Activated naive CD4-positive, alpha-beta T cell (primary cell): ENCODE results near the gene MRPS18A.
A peak's percentile ranks its signal among the peaks of the same experiment; 100 is the strongest.

Experiments used
- DNase-seq, 4 experiments: peaks; one replicate each; lab custom pipeline; 2025; lab: John Stamatoyannopoulos, UW

Gene MRPS18A

GRCh38 chr6:43687437-43688347, at the start of gene MRPS18A:
TSS of gene MRPS18A (minus strand) at chr6:43687791. CDS start at chr6:43687779, 12 bp downstream.
- peak; percentile 27 to 70 (median 45) for DNase-seq

- no peak for DNase-seq
Measured at GRCh38 chr6:43736844-43737243, 49.3 kb upstream of the MRPS18A start.

- DNase-seq, result no peak
Measured at GRCh38 chr6:43736211-43736786, 48.7 kb upstream of the MRPS18A start.

- DNase-seq, result no peak
Measured at GRCh38 chr6:43735642-43736199, 48.1 kb upstream of the MRPS18A start.

- no peak for DNase-seq
Measured at GRCh38 chr6:43734294-43734665, 46.7 kb upstream of the MRPS18A start.

- DNase-seq, result peak in 1 of 4 experiments; percentile 19
Measured at GRCh38 chr6:43733471-43734293, 46.1 kb upstream of the MRPS18A start.

GRCh38 chr6:43730634-43731033, 43.0 kb upstream of the MRPS18A start:
- DNase-seq, result no peak

- no peak for DNase-seq
Measured at GRCh38 chr6:43729537-43729936, 41.9 kb upstream of the MRPS18A start.

- DNase-seq, result no peak
Measured at GRCh38 chr6:43728586-43728985, 41.0 kb upstream of the MRPS18A start.

- DNase-seq, result no peak
Measured at GRCh38 chr6:43727634-43728033, 40.0 kb upstream of the MRPS18A start.

GRCh38 chr6:43725643-43726580, 38.3 kb upstream of the MRPS18A start:
- DNase-seq, result no peak

GRCh38 chr6:43724914-43725642, 37.5 kb upstream of the MRPS18A start:
- DNase-seq, result peak in 3 of 4 experiments; percentile 32 to 41 (median 33)

- DNase-seq, result no peak
Measured at GRCh38 chr6:43724354-43724753, 36.8 kb upstream of the MRPS18A start.

- peak; percentile 24 to 51 (median 32) for DNase-seq
Measured at GRCh38 chr6:43723737-43724295, 36.2 kb upstream of the MRPS18A start.

GRCh38 chr6:43722920-43723545, 35.4 kb upstream of the MRPS18A start:
- DNase-seq, result no peak

- no peak for DNase-seq
Measured at GRCh38 chr6:43720999-43721398, 33.4 kb upstream of the MRPS18A start.

GRCh38 chr6:43719511-43719910, 31.9 kb upstream of the MRPS18A start:
- no peak for DNase-seq

- no peak for DNase-seq
Measured at GRCh38 chr6:43718387-43719105, 31.0 kb upstream of the MRPS18A start.

- no peak for DNase-seq
Measured at GRCh38 chr6:43717822-43718221, 30.2 kb upstream of the MRPS18A start.
